ENCODE results near the gene CAB39L. TPM values are rescaled to one million over a fixed set of nuclear protein-coding genes. Genes with fewer than 3 reads are reported as not detected.

The CAB39L gene
- total and polyA plus RNA-seq, 2 donors (not counting 3 experiments of a cell fraction or from before 2014, with no cell fraction given) = 3.1 to 7.2 TPM

- H3K27me3 ChIP-seq (ENCODE audit: control insufficient read depth in 2 of 2, insufficient read depth in 2 of 2, low read length in 2 of 2) = no peaks in the 10 kb centered on the region
- no peaks in the 10 kb centered on the region for H3K79me2 ChIP-seq (ENCODE audit: control insufficient read depth, insufficient read depth, low read length)
- H4K20me1 ChIP-seq (replicated peaks; ENCODE audit: control insufficient read depth, extremely low read depth, insufficient read depth, low read length) = no peaks in the 10 kb centered on the region
- no peak overlapping the region for H3K4me2 ChIP-seq (ENCODE audit: insufficient read depth, low read length)
- no peak overlapping the region for H3K9ac ChIP-seq (replicated peaks; ENCODE audit: extremely low read depth, insufficient read depth, low read length)
- dilution Hi-C loops (cut with MboI; ENCODE audit: extremely low pct_ligation_motif_present, low sequenced_read_pairs) (no loop called here), intact Hi-C loops (cut with micrococcal nuclease) (no loop called here)
- no peak overlapping the region for H3K4me3 ChIP-seq (replicated peaks in 1 of 3; ENCODE audit: insufficient read depth in 1 of 3, low read depth in 1 of 3, low read length in 3 of 3)
- no peak for DNase-seq (ENCODE audit: low read depth, low spot score)
- FAIRE-seq = no peak
- BruUV-seq (replicated peaks) = no TSS peak
- H3K27ac ChIP-seq (ENCODE audit: insufficient read depth, low read depth, low read length) = no peak overlapping the region
- no peaks in the 10 kb centered on the region for H3K4me1 ChIP-seq (ENCODE audit: control insufficient read depth, extremely low read depth, insufficient read depth, low read length)
- no peak overlapping the region for H2AFZ ChIP-seq (ENCODE audit: low read depth, low read length)
- no peaks in the 10 kb centered on the region for H3K36me3 ChIP-seq (ENCODE audit: control insufficient read depth in 2 of 2, extremely low read depth in 1 of 2, insufficient read depth in 2 of 2, low read length in 2 of 2)
- TF ChIP-seq MAX (IDR thresholded peaks at IDR 0.05; ENCODE audit: insufficient read depth, insufficient read length) (no peak), CTCF (IDR thresholded peaks at IDR 0.05; ENCODE audit: extremely low read depth in 1 of 2, insufficient read depth in 1 of 2, low read depth in 1 of 2, low read length in 2 of 2) (no peak), FOS (IDR thresholded peaks at IDR 0.05; ENCODE audit: borderline replicate concordance, insufficient read depth, low read length) (no peak), MYC (IDR thresholded peaks at IDR 0.05; ENCODE audit: low read depth, low read length) (no peak), JUN (IDR thresholded peaks at IDR 0.05; ENCODE audit: borderline replicate concordance, insufficient read depth, insufficient read length, low read depth) (no peak), POLR2A (IDR thresholded peaks at IDR 0.05; ENCODE audit: low read depth, low read length) (no peak), POLR2AphosphoS5 (IDR thresholded peaks at IDR 0.05; ENCODE audit: insufficient read depth, low read depth, low read length) (no peak), GATA2 (IDR thresholded peaks at IDR 0.05; ENCODE audit: insufficient read depth, insufficient read length, low read depth, low read length) (no peak), EZH2 (IDR thresholded peaks at IDR 0.05; ENCODE audit: borderline replicate concordance, low read depth, low read length, severe bottlenecking) (no peak)
- H3K9me3 ChIP-seq (replicated peaks; ENCODE audit: control insufficient read depth, insufficient read depth, low read length) = no peaks in the 10 kb centered on the region
- ChIA-PET CTCF (no interaction called here), POLR2A (no interaction called here)
- no peaks in the 10 kb centered on the region for H3K9me1 ChIP-seq (replicated peaks; ENCODE audit: control insufficient read depth, extremely low read depth, insufficient read depth, low read length)
Observed at GRCh38 chr13:49409008-49409407, 34.9 kb downstream of the CAB39L start.

All from endothelial cell of umbilical vein (primary cell).